NB4 (cell line): ENCODE measurements around the gene GRB10.

Source experiments
- CTCF ChIP-seq: IDR thresholded peaks from one replicate; pipeline ENCODE4 v1.5.1; 2012; ENCODE audit warnings: low read depth, low read length
- MAX ChIP-seq: IDR thresholded peaks from 2 replicates; pipeline ENCODE4 v1.6.1; 2011; ENCODE audit warnings: low read depth, low read length
- MYC ChIP-seq: IDR thresholded peaks from 2 replicates; pipeline ENCODE4 v1.6.1; 2011; ENCODE audit warnings: low read depth, low read length
- POLR2A ChIP-seq: IDR thresholded peaks from 2 replicates; pipeline ENCODE4 v1.6.1; 2011; ENCODE audit warnings: mild to moderate bottlenecking; ENCODE audit not compliant: insufficient read length; ENCODE audit errors: extremely low read depth

DNA sequence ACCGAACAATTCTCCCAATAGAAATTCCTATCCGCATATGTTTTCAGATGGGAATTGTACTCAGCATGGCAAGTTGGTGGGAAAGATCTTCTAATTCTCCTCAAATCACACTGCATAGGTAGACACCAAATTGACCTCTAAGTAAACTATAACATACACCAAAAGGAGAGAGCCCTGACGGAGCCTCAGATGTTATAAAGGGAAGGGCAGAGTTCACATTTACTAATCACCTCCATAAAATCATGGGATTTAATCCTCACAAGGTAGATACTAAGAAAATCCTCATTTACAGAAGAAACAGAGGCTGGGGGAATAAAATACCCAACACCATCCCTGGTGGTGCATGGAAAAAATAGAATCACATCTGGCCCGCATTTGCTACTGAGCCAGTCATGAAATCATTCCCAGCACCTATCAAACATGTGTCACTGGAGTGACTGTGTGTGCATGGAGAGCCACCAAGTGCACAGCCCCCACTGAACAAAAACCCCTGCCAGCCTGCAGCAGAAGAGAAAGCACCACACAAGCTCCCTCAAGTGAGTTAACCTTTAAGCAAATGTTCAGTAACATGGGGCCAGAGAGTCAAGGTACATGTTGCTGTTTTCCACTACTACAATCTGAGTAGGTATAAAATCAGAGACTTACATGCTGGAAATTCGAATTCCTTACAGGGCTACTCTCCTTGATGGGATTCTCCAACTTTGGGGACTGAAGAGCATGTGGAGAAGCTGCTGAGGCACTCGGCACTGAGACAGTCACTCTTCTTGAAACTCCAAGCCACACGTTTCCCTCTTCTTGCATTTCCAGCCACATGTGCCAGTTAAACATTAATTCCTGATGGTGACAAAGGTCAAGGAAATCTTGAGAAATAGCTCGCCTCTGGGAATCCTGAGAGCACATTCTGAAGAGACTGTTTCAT is 217.8 kb downstream of the GRB10 start, which contains the start of gene DDC:
- no peak for TF ChIP-seq CTCF
- TF ChIP-seq MAX = no peak
- TF ChIP-seq POLR2A = no peak
- TF ChIP-seq MYC = no peak
